ENCODE results near the gene LIFR. TPM values are rescaled to one million over a fixed set of nuclear protein-coding genes. Genes with fewer than 3 reads are reported as not detected.
A peak's percentile ranks its signal among the peaks of the same experiment; 100 is the strongest.

Gene LIFR
- total RNA-seq: 10 to 100 TPM; 45.4 to 80.1 TPM

GRCh38 chr5:38556599-38557307 lies at the start of gene LIFR:
Gene LIFR (minus strand): TSS chr5:38556646. CDS start chr5:38530647, 25,999 bp downstream.
- intact Hi-C loops (cut with DNase I): no loop called here
- Histone ChIP-seq H3K4me3 (peak within 1 kb of the TSS; percentile 78), H3K36me3 (replicated peaks in 1 of 2; ENCODE audit: insufficient read depth in 1 of 2, low read depth in 2 of 2) (no peaks in the 10 kb centered on the region), H3K27me3 (no peaks in the 10 kb centered on the region), H3K4me1 (peaks cover 44% of the 10 kb centered on the region), H3K27ac (peak within 1 kb of the TSS; percentile 80 to 97 (median 94)), H3K9me3 (no peaks in the 10 kb centered on the region)
- ATAC-seq (peak; percentile 89), DNase-seq (peak; percentile 86 to 89 (median 86))
- TF ChIP-seq CTCF (IDR thresholded peaks at IDR 0.05): peak in 1 of 7 experiments; percentile 14
- peak; percentile 58 to 88 (median 87) for TF ChIP-seq POLR2A (IDR thresholded peaks at IDR 0.05)
- 0% methylated on average over 62 of the region's 88 CpGs; no CpG with 5 or more reads in 1 of the 2 donors for WGBS, 2 donors

- DNase-seq (no peak), ATAC-seq (no peak)
- H3K4me1 ChIP-seq: peaks cover 76% of the 10 kb centered on the region
- TF ChIP-seq CTCF (IDR thresholded peaks at IDR 0.05) (no peak), POLR2A (IDR thresholded peaks at IDR 0.05) (no peak)
- 84 to 91% methylated on average over 7 of the region's 7 CpGs for WGBS, 2 donors
- H3K9me3 ChIP-seq: no peaks in the 10 kb centered on the region
- H3K27me3 ChIP-seq: no peaks in the 10 kb centered on the region
- H3K4me3 ChIP-seq: no peak overlapping the region
- intact Hi-C loops (cut with DNase I): no loop called here
- H3K27ac ChIP-seq: no peak overlapping the region
- H3K36me3 ChIP-seq (replicated peaks in 1 of 2; ENCODE audit: insufficient read depth in 1 of 2, low read depth in 2 of 2): no peaks in the 10 kb centered on the region
Observed at GRCh38 chr5:38605610-38606009, 49.2 kb upstream of the LIFR start.

GRCh38 chr5:38603691-38604090 lies 47.2 kb upstream of the LIFR start:
- 79 to 82% methylated on average over 3 of the region's 3 CpGs for WGBS, 2 donors
- DNase-seq (no peak), ATAC-seq (no peak)
- peaks cover 61% of the 10 kb centered on the region for H3K4me1 ChIP-seq
- H3K27ac ChIP-seq: no peak overlapping the region
- no peak overlapping the region for H3K4me3 ChIP-seq
- intact Hi-C loops (cut with DNase I): no loop called here
- no peaks in the 10 kb centered on the region for H3K36me3 ChIP-seq (replicated peaks in 1 of 2; ENCODE audit: insufficient read depth in 1 of 2, low read depth in 2 of 2)
- H3K9me3 ChIP-seq: no peaks in the 10 kb centered on the region
- no peak for TF ChIP-seq CTCF (IDR thresholded peaks at IDR 0.05)
- no peak for TF ChIP-seq POLR2A (IDR thresholded peaks at IDR 0.05)
- H3K27me3 ChIP-seq: no peaks in the 10 kb centered on the region

- no peak overlapping the region for H3K4me3 ChIP-seq
- no peak overlapping the region for H3K27ac ChIP-seq
- H3K9me3 ChIP-seq: no peaks in the 10 kb centered on the region
- no peak for TF ChIP-seq CTCF (IDR thresholded peaks at IDR 0.05)
- no peak for TF ChIP-seq POLR2A (IDR thresholded peaks at IDR 0.05)
- ATAC-seq (no peak), DNase-seq (no peak)
- no peaks in the 10 kb centered on the region for H3K36me3 ChIP-seq (replicated peaks in 1 of 2; ENCODE audit: insufficient read depth in 1 of 2, low read depth in 2 of 2)
- intact Hi-C loops (cut with DNase I): no loop called here
- 87 to 94% methylated on average over 5 of the region's 5 CpGs for WGBS, 2 donors
- no peaks in the 10 kb centered on the region for H3K27me3 ChIP-seq
- peaks cover 54% of the 10 kb centered on the region for H3K4me1 ChIP-seq
Observed at GRCh38 chr5:38602641-38603040, 46.2 kb upstream of the LIFR start.

- H3K27ac ChIP-seq: peak overlapping the region in 3 of 4 donors; percentile 11 to 27 (median 15)
- no peaks in the 10 kb centered on the region for H3K9me3 ChIP-seq
- peak in 2 of 4 donors; percentile 14 to 42 for DNase-seq
- intact Hi-C loops (cut with DNase I): no loop called here
- 27 to 34% methylated on average over 4 of the region's 4 CpGs for WGBS, 2 donors
- no peaks in the 10 kb centered on the region for H3K36me3 ChIP-seq (replicated peaks in 1 of 2; ENCODE audit: insufficient read depth in 1 of 2, low read depth in 2 of 2)
- peaks cover 46% of the 10 kb centered on the region for H3K4me1 ChIP-seq
- no peak overlapping the region for H3K4me3 ChIP-seq
- H3K27me3 ChIP-seq: no peaks in the 10 kb centered on the region
- no peak for TF ChIP-seq POLR2A (IDR thresholded peaks at IDR 0.05)
- TF ChIP-seq CTCF (IDR thresholded peaks at IDR 0.05): no peak
- peak; percentile 69 for ATAC-seq
Observed at GRCh38 chr5:38601863-38602298, 45.4 kb upstream of the LIFR start.

Measured in body of pancreas (tissue), 4 donors.